Endodermal cell (in vitro differentiated cells): ENCODE measurements around the gene SLIT3. TPM values are rescaled to one million over a fixed set of nuclear protein-coding genes. Genes with fewer than 3 reads are reported as not detected.

ENCODE experiments used
- DNase-seq: peaks from one replicate; pipeline ENCODE4 v3.0.0-alpha.2; 2017
- H3K27ac ChIP-seq: 2 replicates; pipeline ENCODE4 v1.5.1; 2013; ENCODE audit warnings: mild to moderate bottlenecking, low read depth, low read length, moderate library complexity
- H3K27me3 ChIP-seq: 2 replicates; pipeline ENCODE4 v1.6.1; 2013; ENCODE audit warnings: mild to moderate bottlenecking, low read length, moderate library complexity; ENCODE audit not compliant: insufficient read depth, control insufficient read depth, poor library complexity, severe bottlenecking
- H3K36me3 ChIP-seq: 2 replicates; pipeline ENCODE4 v1.7.0; 2013; ENCODE audit warnings: mild to moderate bottlenecking, low read length, moderate library complexity; ENCODE audit not compliant: control insufficient read depth, insufficient read depth
- H3K4me1 ChIP-seq: one replicate; pipeline ENCODE4 v1.7.0; 2013; ENCODE audit warnings: low read length; ENCODE audit not compliant: control insufficient read depth, insufficient read depth
- H3K4me3 ChIP-seq: 2 replicates; pipeline ENCODE4 v1.5.1; 2013; ENCODE audit warnings: mild to moderate bottlenecking, low read length, moderate library complexity
- H3K9ac ChIP-seq: 2 replicates; pipeline ENCODE4 v1.6.1; 2013; ENCODE audit warnings: mild to moderate bottlenecking, low read length, moderate library complexity; ENCODE audit not compliant: poor library complexity, severe bottlenecking; ENCODE audit errors: extremely low read depth
- H3K9me3 ChIP-seq: 2 replicates; pipeline ENCODE4 v1.6.1; 2013; ENCODE audit warnings: mild to moderate bottlenecking, low read length, moderate library complexity; ENCODE audit not compliant: control insufficient read depth
- H3K27ac Mint-ChIP-seq: 2 replicates; pipeline ENCODE4 v1.8.0; 2020; ENCODE audit warnings: mixed read lengths
- H3K27me3 Mint-ChIP-seq: 2 replicates; pipeline ENCODE4 v1.8.0; 2021; ENCODE audit warnings: mild to moderate bottlenecking, mixed read lengths; ENCODE audit not compliant: insufficient read depth
- H3K36me3 Mint-ChIP-seq: 2 replicates; pipeline ENCODE4 v1.8.0; 2020; ENCODE audit warnings: low read depth, mixed read lengths
- H3K4me1 Mint-ChIP-seq: 2 replicates; pipeline ENCODE4 v1.8.0; 2020; ENCODE audit warnings: mixed read lengths
- H3K4me3 Mint-ChIP-seq: 2 replicates; pipeline ENCODE4 v1.8.0; 2020; ENCODE audit warnings: mild to moderate bottlenecking, moderate library complexity, mixed read lengths
- H3K9me3 Mint-ChIP-seq: 2 replicates; pipeline ENCODE4 v1.8.0; 2020; ENCODE audit warnings: mild to moderate bottlenecking, mixed read lengths
- CTCF ChIP-seq: fragments of 200-600 bp; sonication (generic); conservative IDR thresholded peaks from 2 replicates; pipeline ENCODE4 v1.5.0; 2021; ENCODE audit warnings: antibody characterized with exemption, mild to moderate bottlenecking
- WGBS, 2 experiments: methylation state at CpG; one replicate each; pipeline versions ENCODE4 v1.1.5 to v1.1.7; 2013; ENCODE audit warnings: missing lambda C conversion rate in 2 of 2, mixed read lengths in 1 of 2; ENCODE audit not compliant: insufficient coverage in 1 of 2, insufficient read length in 1 of 2; 5-methylcytosine and 5-hydroxymethylcytosine counted together
- total RNA-seq, 2 donors: library from RNA; stranded (reverse); fragmentation: NEBNext Ultra II Directional in 1 of 2; extraction: Animal tissue kit (Norgen Biotek cat#: 25700) in 1 of 2; gene quantifications; 2 replicates in 1 of 2; 3 replicates in 1 of 2; pipeline ENCODE4 v1.2.1, GENCODE V29; 2021

The SLIT3 gene
- total RNA-seq, 2 donors from 2014 or later: 2.5 to 3.4 TPM

GRCh38 chr5:168613996-168614395 lies 686.9 kb downstream of the SLIT3 start:
- Histone ChIP-seq H3K9me3 (no peaks in the 10 kb centered on the region), H3K36me3 (no peaks in the 10 kb centered on the region), H3K27me3 (no peaks in the 10 kb centered on the region), H3K27ac (no peak overlapping the region), H3K9ac (no peak overlapping the region), H3K4me1 (no peaks in the 10 kb centered on the region), H3K4me3 (no peak overlapping the region)
- H3K4me1 Mint-ChIP-seq: peaks cover 8% of the 10 kb centered on the region
- peaks cover 7% of the 10 kb centered on the region for H3K27me3 Mint-ChIP-seq
- no peaks in the 10 kb centered on the region for H3K9me3 Mint-ChIP-seq
- no peak overlapping the region for H3K27ac Mint-ChIP-seq
- H3K4me3 Mint-ChIP-seq: no peak overlapping the region
- no peak for DNase-seq
- no peak for TF ChIP-seq CTCF
- 69% methylated on average over 1 of the region's 1 CpG; no CpG with 5 or more reads in 1 of the 2 experiments for WGBS, 2 experiments
- no peaks in the 10 kb centered on the region for H3K36me3 Mint-ChIP-seq

- H3K27ac Mint-ChIP-seq: no peak overlapping the region
Measured at GRCh38 chr5:168613396-168613795, 687.5 kb downstream of the SLIT3 start.

GRCh38 chr5:168612996-168613395 lies 687.9 kb downstream of the SLIT3 start:
- Histone ChIP-seq H3K27me3 (no peaks in the 10 kb centered on the region), H3K4me1 (no peaks in the 10 kb centered on the region), H3K4me3 (no peak overlapping the region), H3K27ac (no peak overlapping the region), H3K36me3 (no peaks in the 10 kb centered on the region), H3K9ac (no peak overlapping the region), H3K9me3 (no peaks in the 10 kb centered on the region)
- DNase-seq: no peak
- 60 to 91% methylated on average over 1 to 2 of the region's 2 CpGs for WGBS, 2 experiments
- no peak overlapping the region for H3K27ac Mint-ChIP-seq
- no peaks in the 10 kb centered on the region for H3K36me3 Mint-ChIP-seq
- H3K9me3 Mint-ChIP-seq: no peaks in the 10 kb centered on the region
- peaks cover 7% of the 10 kb centered on the region for H3K27me3 Mint-ChIP-seq
- no peak for TF ChIP-seq CTCF
- H3K4me3 Mint-ChIP-seq: no peak overlapping the region
- H3K4me1 Mint-ChIP-seq: peaks cover 8% of the 10 kb centered on the region

More at GRCh38 chr5:168613396-168613795, 687.5 kb downstream of the SLIT3 start:
- peak; percentile 53 for DNase-seq
- no peak for TF ChIP-seq CTCF
- no peaks in the 10 kb centered on the region for H3K36me3 Mint-ChIP-seq
- H3K36me3 ChIP-seq: no peaks in the 10 kb centered on the region
- H3K4me3 ChIP-seq: no peak overlapping the region
- no peak overlapping the region for H3K27ac ChIP-seq
- no peak overlapping the region for H3K4me3 Mint-ChIP-seq
- H3K9me3 ChIP-seq: no peaks in the 10 kb centered on the region
- no peaks in the 10 kb centered on the region for H3K27me3 ChIP-seq
- peaks cover 7% of the 10 kb centered on the region for H3K27me3 Mint-ChIP-seq
- H3K9ac ChIP-seq: no peak overlapping the region
- no peaks in the 10 kb centered on the region for H3K4me1 ChIP-seq
- peaks cover 8% of the 10 kb centered on the region for H3K4me1 Mint-ChIP-seq
- no peaks in the 10 kb centered on the region for H3K9me3 Mint-ChIP-seq
- WGBS, 2 experiments: 83% methylated on average over 1 of the region's 2 CpGs; no CpG with 5 or more reads in 1 of the 2 experiments
